ENCODE measurements around the gene SCNN1A.

The SCNN1A gene

DNA sequence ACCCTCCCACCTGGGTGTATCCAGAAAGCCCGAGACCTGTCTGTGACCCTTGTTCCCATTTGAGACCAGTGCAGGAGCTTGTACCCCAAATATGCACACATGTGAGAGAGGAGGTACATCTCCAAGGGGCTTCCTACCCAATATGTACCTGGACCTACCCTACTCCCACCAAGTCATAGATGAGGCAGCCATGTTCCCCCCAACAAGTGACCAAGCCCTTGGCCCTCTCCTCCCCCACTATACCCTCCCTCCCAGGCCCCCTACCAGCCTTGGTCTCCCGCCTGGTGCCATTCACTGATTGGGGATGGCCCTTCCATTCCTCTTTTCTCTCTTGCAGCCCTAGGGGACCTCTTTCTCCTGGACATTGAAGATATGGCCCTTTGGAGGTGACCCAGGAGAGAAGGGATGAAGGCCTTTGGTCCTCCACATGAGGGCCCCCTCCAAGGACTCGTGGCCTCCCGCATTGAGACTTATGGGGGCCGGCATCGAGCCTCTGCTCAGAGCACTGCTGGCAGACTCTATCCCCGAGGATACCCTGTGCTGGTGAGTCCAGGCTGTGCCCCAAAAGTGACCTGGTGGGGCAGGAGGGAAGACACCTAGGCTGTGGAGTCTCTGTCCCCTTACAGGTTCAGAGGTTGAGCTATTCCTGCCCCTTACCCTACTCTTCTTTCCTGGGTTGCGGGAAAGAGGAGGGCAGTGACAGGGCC is 63.4 kb downstream of the SCNN1A start:
- TF ChIP-seq EZH2phosphoT487 (IDR thresholded peaks at IDR 0.05; ENCODE audit: low read length) (no peak), EZH2 (optimal IDR thresholded peaks at IDR 0.05; ENCODE audit: low read depth, low read length) (no peak)
- TF ChIP-seq, protein P1, sequence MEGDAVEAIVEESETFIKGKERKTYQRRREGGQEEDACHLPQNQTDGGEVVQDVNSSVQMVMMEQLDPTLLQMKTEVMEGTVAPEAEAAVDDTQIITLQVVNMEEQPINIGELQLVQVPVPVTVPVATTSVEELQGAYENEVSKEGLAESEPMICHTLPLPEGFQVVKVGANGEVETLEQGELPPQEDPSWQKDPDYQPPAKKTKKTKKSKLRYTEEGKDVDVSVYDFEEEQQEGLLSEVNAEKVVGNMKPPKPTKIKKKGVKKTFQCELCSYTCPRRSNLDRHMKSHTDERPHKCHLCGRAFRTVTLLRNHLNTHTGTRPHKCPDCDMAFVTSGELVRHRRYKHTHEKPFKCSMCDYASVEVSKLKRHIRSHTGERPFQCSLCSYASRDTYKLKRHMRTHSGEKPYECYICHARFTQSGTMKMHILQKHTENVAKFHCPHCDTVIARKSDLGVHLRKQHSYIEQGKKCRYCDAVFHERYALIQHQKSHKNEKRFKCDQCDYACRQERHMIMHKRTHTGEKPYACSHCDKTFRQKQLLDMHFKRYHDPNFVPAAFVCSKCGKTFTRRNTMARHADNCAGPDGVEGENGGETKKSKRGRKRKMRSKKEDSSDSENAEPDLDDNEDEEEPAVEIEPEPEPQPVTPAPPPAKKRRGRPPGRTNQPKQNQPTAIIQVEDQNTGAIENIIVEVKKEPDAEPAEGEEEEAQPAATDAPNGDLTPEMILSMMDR (IDR thresholded peaks at IDR 0.05; ENCODE audit: low read length), result no peak
- Histone ChIP-seq H3K9me2 (replicated peaks; ENCODE audit: insufficient read depth, low read length) (no peaks in the 10 kb centered on the region), H3K36me3 (replicated peaks; ENCODE audit: insufficient read depth, low read length) (no peaks in the 10 kb centered on the region), H3K27me3 (replicated peaks; ENCODE audit: insufficient read depth, low read length) (no peaks in the 10 kb centered on the region), H3K9me3 (replicated peaks; ENCODE audit: insufficient read depth, low read length) (no peaks in the 10 kb centered on the region), H4K20me1 (ENCODE audit: insufficient read depth, low read length) (no peaks in the 10 kb centered on the region), H3K4me3 (ENCODE audit: low read length) (no peak overlapping the region), H3K79me2 (ENCODE audit: low read length) (no peaks in the 10 kb centered on the region), H3K9ac (ENCODE audit: low read length) (no peak overlapping the region), H3K4me1 (ENCODE audit: low read length) (peaks cover 12% of the 10 kb centered on the region), H3F3A (ENCODE audit: insufficient read depth, low read length) (peaks cover 7% of the 10 kb centered on the region; the same call in 1 of the 2 replicates), H3K27ac (ENCODE audit: low read length) (no peak overlapping the region), H3K4me2 (ENCODE audit: low read depth, low read length) (no peak overlapping the region), H2AFZ (ENCODE audit: low read length) (no peak overlapping the region)
- DNase-seq, result no peak

DNA sequence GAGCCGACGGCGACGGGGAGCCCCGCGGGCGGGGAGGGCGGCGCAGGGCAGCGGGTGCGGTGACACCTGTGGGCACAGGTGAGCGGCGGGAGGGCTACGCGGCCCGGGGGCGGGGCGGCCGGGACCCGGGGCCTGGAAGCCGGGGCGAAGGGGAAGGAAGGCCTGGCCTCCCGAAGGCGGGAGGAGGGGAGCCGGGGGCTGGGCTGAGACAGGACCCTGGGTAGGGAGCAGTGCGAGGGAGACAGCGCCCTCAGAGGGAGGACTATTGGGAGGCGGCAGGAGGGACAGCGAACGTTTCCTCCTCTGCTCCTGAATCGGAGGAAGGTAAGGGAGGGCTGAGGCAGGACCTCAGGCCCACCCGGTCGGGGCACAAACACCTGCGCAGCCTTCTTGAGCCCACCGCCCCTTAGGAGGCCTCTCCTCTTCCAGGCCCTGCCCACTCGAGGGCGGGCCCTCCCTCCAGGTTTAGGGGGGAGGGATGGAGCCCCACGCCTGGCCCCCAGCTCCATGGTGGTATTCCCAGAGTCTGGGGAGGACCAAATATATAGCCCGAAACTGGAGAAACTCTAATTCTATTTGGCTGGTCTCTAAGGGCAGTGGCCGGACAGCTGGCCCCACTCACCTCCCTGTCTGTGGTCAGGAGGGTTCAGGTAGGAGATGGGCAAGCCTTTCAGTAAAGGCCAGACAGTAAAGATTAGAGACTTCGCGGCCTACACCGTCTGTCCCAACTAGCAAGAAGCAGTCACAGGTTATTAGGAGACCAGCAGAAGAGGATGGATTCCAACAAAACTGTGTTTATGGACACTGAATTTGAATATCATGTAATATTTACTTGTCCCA is 64.4 kb downstream of the SCNN1A start:
- no peaks in the 10 kb centered on the region for H3K27me3 ChIP-seq (replicated peaks; ENCODE audit: insufficient read depth, low read length)
- H3K9ac ChIP-seq (ENCODE audit: low read length), result no peak overlapping the region
- no peak overlapping the region for H3K27ac ChIP-seq (ENCODE audit: low read length)
- H3K36me3 ChIP-seq (replicated peaks; ENCODE audit: insufficient read depth, low read length), result no peaks in the 10 kb centered on the region
- peak overlapping the region; percentile 37; the same call in 1 of the 2 replicates for H3K4me2 ChIP-seq (ENCODE audit: low read depth, low read length)
- H4K20me1 ChIP-seq (ENCODE audit: insufficient read depth, low read length), result no peaks in the 10 kb centered on the region
- peaks cover 7% of the 10 kb centered on the region; the same call in 1 of the 2 replicates for H3F3A ChIP-seq (ENCODE audit: insufficient read depth, low read length)
- H3K4me3 ChIP-seq (ENCODE audit: low read length), result peak overlapping the region; percentile 31; the same call in 1 of the 2 replicates
- TF ChIP-seq EZH2phosphoT487 (IDR thresholded peaks at IDR 0.05; ENCODE audit: low read length), result no peak
- H2AFZ ChIP-seq (ENCODE audit: low read length), result peak overlapping the region; percentile 45; the same call in 1 of the 2 replicates
- no peaks in the 10 kb centered on the region for H3K9me3 ChIP-seq (replicated peaks; ENCODE audit: insufficient read depth, low read length)
- H3K79me2 ChIP-seq (ENCODE audit: low read length), result no peaks in the 10 kb centered on the region
- no peaks in the 10 kb centered on the region for H3K9me2 ChIP-seq (replicated peaks; ENCODE audit: insufficient read depth, low read length)
- peaks cover 12% of the 10 kb centered on the region for H3K4me1 ChIP-seq (ENCODE audit: low read length)
- no peak for DNase-seq

DNA sequence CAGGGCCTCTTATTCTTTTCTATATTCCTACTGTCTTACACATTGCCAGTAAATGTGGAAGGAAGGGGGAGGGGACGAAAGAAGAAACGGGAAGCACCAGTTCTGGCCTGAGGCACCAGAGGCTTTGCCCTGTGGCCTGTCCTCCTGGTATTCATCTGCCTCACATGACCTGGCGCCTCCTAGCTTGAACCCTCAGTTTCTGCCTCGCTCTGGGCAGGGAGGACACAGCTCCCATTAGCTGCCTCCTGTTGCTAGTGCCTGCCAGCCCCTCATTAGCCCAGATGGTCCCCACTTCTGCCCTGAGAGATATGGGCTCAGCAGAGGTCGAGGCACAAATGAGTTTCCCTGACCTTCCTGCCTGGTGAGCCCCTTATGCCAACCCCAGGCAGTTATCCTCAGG is 67.8 kb downstream of the SCNN1A start:
- Histone ChIP-seq H3K36me3 (replicated peaks; ENCODE audit: insufficient read depth, low read length) (no peaks in the 10 kb centered on the region), H3K4me3 (ENCODE audit: low read length) (no peak overlapping the region), H3K79me2 (ENCODE audit: low read length) (no peaks in the 10 kb centered on the region), H3F3A (ENCODE audit: insufficient read depth, low read length) (no peaks in the 10 kb centered on the region), H3K9me2 (replicated peaks; ENCODE audit: insufficient read depth, low read length) (no peaks in the 10 kb centered on the region), H4K20me1 (ENCODE audit: insufficient read depth, low read length) (no peaks in the 10 kb centered on the region), H3K4me2 (ENCODE audit: low read depth, low read length) (no peak overlapping the region), H3K27me3 (replicated peaks; ENCODE audit: insufficient read depth, low read length) (no peaks in the 10 kb centered on the region), H3K4me1 (ENCODE audit: low read length) (peaks cover 3% of the 10 kb centered on the region), H2AFZ (ENCODE audit: low read length) (no peak overlapping the region), H3K9ac (ENCODE audit: low read length) (no peak overlapping the region), H3K9me3 (replicated peaks; ENCODE audit: insufficient read depth, low read length) (no peaks in the 10 kb centered on the region), H3K27ac (ENCODE audit: low read length) (no peak overlapping the region)
- no peak for DNase-seq
- TF ChIP-seq, protein P1 (IDR thresholded peaks at IDR 0.05; ENCODE audit: low read length), result no peak
- TF ChIP-seq EZH2phosphoT487 (IDR thresholded peaks at IDR 0.05; ENCODE audit: low read length) (no peak), EZH2 (optimal IDR thresholded peaks at IDR 0.05; ENCODE audit: low read depth, low read length) (no peak)

Measured in MM.1S (cell line).